ENCODE data around the gene OCA2.

DNA sequence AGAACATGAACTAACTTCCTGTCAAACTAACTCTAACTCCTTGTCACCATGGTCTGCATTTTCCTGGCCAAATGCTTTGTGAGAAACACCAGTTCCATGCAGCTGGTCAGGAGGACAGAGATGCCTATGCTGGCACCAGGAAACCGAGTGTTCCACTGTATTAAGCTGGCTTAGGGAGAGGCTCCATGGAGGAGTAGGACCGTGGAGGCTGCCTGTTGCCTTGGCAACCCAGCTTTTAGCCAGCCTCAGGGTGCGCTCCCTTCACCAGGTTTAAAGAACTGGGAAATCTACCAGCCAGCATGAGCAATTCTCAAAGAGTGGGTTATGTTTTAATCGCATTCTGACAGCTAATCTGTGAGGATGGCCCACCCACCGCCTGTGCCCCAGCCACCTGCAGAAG lies 394.1 kb downstream of the OCA2 start:
- TF ChIP-seq, protein P1, sequence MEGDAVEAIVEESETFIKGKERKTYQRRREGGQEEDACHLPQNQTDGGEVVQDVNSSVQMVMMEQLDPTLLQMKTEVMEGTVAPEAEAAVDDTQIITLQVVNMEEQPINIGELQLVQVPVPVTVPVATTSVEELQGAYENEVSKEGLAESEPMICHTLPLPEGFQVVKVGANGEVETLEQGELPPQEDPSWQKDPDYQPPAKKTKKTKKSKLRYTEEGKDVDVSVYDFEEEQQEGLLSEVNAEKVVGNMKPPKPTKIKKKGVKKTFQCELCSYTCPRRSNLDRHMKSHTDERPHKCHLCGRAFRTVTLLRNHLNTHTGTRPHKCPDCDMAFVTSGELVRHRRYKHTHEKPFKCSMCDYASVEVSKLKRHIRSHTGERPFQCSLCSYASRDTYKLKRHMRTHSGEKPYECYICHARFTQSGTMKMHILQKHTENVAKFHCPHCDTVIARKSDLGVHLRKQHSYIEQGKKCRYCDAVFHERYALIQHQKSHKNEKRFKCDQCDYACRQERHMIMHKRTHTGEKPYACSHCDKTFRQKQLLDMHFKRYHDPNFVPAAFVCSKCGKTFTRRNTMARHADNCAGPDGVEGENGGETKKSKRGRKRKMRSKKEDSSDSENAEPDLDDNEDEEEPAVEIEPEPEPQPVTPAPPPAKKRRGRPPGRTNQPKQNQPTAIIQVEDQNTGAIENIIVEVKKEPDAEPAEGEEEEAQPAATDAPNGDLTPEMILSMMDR (IDR thresholded peaks at IDR 0.05; ENCODE audit: low read length), result no peak
- no peak for TF ChIP-seq EZH2 (IDR thresholded peaks at IDR 0.05; ENCODE audit: borderline replicate concordance, low read length)
